Fibroblast of the aortic adventitia (primary cell): ENCODE measurements around the gene LRRC36. TPM values are rescaled to one million over a fixed set of nuclear protein-coding genes. Genes with fewer than 3 reads are reported as not detected.

ENCODE experiments used
- DNase-seq: peaks from one replicate; pipeline ENCODE4 v3.0.0-alpha.2; 2010; ENCODE audit warnings: low read depth
- H3K4me3 ChIP-seq: 2 replicates; pipeline ENCODE4 v1.5.1; 2011; ENCODE audit warnings: low read depth, mild to moderate bottlenecking, control low read depth, low read length, moderate library complexity
- CTCF ChIP-seq: IDR thresholded peaks from 2 replicates; pipeline ENCODE4 v1.5.1; 2011; ENCODE audit warnings: mild to moderate bottlenecking, low read length, control low read depth, inconsistent platforms; ENCODE audit not compliant: insufficient read depth
- total RNA-seq: library from RNA; depleted of rRNA; stranded (reverse); fragments of >200 nt; gene quantifications from 2 replicates; pipeline ENCODE4 v1.2.3, GENCODE V29; 2012; ENCODE audit warnings: low replicate concordance

Gene LRRC36
- total RNA-seq, 1 donor = not detected

- no peak for TF ChIP-seq CTCF
- H3K4me3 ChIP-seq = no peak overlapping the region
- DNase-seq = no peak
Observed at GRCh38 chr16:67305216-67306071, 21.2 kb upstream of the LRRC36 start.

GRCh38 chr16:67310561-67310960, 16.1 kb upstream of the LRRC36 start:
- TF ChIP-seq CTCF = no peak
- DNase-seq = no peak
- no peak overlapping the region for H3K4me3 ChIP-seq

GRCh38 chr16:67311607-67312488, 14.8 kb upstream of the LRRC36 start:
- peak; percentile 100 for DNase-seq
- TF ChIP-seq CTCF = no peak
- no peak overlapping the region for H3K4me3 ChIP-seq

- peak; percentile 7 for DNase-seq
Observed at GRCh38 chr16:67312719-67313118, 13.9 kb upstream of the LRRC36 start.

GRCh38 chr16:67317853-67318252, 8.8 kb upstream of the LRRC36 start:
- H3K4me3 ChIP-seq = no peak overlapping the region
- DNase-seq = no peak
- no peak for TF ChIP-seq CTCF

More at GRCh38 chr16:67312719-67313118, 13.9 kb upstream of the LRRC36 start:
- TF ChIP-seq CTCF = no peak
- no peak overlapping the region for H3K4me3 ChIP-seq

GRCh38 chr16:67326115-67326471, 522 bp upstream of the LRRC36 start:
- peak overlapping the region; percentile 55 for H3K4me3 ChIP-seq
- no peak for DNase-seq
- TF ChIP-seq CTCF = no peak
